ENCODE results near the gene PLEKHG1.

DNA sequence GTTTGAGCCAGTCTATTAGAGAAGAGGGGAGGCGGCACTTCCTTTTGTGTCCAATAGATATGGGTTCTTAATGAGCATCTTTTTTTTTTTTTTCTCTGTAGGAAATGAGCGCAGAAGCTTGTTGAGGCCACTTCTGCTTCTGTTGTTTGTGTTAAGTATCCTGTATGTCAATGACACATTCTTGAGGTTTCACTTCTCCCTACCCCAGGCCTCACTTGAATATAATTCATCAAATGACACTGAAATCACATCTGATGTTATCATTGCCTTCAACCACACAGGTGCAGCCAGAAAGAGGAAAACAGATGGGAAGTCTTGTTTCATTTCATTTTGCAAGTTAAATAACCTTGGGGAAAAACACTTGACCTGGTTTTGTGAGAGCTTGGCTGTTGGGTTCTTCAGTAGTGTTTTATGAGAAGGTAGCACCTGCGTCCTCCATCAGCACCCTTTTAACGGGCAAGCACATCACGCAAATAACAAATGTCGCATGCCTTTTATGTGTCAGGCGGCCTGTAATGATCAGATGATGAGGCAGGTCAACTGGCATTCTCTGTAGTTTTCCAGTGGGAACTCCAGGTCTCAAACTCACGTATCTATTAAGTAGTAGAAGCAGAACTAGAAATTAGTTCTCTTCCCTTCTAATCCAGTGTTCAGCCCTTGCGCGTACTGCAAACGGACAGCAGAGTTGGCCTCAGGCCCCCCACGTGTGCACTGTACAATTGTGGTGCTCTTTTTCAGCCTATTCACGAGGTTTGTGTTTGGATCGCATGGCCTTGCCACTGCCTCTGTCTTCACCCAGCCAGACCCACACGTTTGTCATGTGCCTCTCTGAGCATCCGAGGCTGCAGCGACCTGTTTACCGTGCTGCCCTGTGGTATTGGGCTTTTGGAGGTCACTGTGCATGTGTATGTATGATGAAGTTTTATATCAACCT lies 23.5 kb downstream of the PLEKHG1 start:
- TF ChIP-seq, protein P1, sequence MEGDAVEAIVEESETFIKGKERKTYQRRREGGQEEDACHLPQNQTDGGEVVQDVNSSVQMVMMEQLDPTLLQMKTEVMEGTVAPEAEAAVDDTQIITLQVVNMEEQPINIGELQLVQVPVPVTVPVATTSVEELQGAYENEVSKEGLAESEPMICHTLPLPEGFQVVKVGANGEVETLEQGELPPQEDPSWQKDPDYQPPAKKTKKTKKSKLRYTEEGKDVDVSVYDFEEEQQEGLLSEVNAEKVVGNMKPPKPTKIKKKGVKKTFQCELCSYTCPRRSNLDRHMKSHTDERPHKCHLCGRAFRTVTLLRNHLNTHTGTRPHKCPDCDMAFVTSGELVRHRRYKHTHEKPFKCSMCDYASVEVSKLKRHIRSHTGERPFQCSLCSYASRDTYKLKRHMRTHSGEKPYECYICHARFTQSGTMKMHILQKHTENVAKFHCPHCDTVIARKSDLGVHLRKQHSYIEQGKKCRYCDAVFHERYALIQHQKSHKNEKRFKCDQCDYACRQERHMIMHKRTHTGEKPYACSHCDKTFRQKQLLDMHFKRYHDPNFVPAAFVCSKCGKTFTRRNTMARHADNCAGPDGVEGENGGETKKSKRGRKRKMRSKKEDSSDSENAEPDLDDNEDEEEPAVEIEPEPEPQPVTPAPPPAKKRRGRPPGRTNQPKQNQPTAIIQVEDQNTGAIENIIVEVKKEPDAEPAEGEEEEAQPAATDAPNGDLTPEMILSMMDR (conservative IDR thresholded peaks at IDR 0.05; ENCODE audit: low read depth, low read length), result no peak
- TF ChIP-seq EZH2 (IDR thresholded peaks at IDR 0.05; ENCODE audit: borderline replicate concordance, low read depth, low read length, poor library complexity, severe bottlenecking), result no peak
